Measurements from ENCODE around the gene RRP7A. TPM values are rescaled to one million over a fixed set of nuclear protein-coding genes. Genes with fewer than 3 reads are reported as not detected.

Gene RRP7A
- 78.7 TPM for polyA plus RNA-seq (2012; ENCODE audit: insufficient read length, low read depth)

DNA sequence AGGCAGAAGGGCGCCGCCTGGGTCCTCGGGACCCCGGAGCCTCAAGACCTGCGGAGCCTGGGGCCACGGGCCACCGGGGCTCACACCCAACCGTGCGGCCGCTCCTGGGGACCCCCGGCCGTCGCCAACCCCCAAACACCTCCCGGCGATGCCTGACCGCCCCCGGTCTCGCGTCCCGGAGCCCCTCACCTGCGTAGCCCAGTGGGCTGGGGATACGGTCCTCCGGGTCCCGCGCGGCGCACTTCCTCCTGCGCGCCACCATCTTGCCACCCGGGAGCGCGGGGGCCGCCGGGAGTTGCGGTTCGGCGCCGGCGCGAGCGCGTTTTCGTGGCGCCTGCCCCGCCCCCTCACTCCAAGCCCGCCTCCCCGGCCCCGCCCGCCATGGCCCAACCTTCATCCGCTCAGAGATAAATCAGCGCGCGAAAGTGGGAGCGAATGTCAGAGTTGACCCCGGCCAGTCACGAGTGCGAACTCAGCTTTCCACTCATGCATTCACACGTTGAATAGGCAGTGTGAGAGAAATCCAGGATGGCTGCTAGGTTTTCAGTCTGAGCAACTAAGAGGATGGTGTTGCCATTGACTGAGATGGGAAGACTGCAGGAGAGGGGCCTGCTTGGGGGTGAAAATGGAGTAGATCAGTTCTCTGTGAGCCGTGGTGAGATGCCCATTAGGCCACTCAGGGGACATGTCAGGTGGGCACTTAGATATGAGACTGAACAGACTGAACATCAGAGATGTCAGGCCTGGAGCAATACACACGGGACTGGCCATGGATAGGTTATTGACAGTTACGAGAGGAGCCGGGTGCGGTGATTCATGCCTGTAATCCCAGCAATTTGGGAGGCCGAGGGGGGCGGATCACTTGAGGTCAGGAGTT lies at the start of gene RRP7A:
RRP7A (minus strand) TSS at position 272 of the 877 bp plus-strand sequence; CDS start at position 262, 10 bp downstream.
- TF ChIP-seq POLR2AphosphoS5 (IDR thresholded peaks at IDR 0.05; ENCODE audit: low read depth, low read length) (peak; percentile 73; the same call in 1 of the 2 replicates), SIN3A (IDR thresholded peaks at IDR 0.05; ENCODE audit: borderline replicate concordance, insufficient read depth, low read length) (no peak), FOXP2 (optimal IDR thresholded peaks at IDR 0.05; ENCODE audit: borderline replicate concordance, extremely low read depth, extremely low read length, insufficient read depth) (no peak), TAF1 (IDR thresholded peaks at IDR 0.05; ENCODE audit: borderline replicate concordance, insufficient read depth, low read length) (peak; percentile 63; the same call in 1 of the 2 replicates)
- TF ChIP-seq, protein P1, sequence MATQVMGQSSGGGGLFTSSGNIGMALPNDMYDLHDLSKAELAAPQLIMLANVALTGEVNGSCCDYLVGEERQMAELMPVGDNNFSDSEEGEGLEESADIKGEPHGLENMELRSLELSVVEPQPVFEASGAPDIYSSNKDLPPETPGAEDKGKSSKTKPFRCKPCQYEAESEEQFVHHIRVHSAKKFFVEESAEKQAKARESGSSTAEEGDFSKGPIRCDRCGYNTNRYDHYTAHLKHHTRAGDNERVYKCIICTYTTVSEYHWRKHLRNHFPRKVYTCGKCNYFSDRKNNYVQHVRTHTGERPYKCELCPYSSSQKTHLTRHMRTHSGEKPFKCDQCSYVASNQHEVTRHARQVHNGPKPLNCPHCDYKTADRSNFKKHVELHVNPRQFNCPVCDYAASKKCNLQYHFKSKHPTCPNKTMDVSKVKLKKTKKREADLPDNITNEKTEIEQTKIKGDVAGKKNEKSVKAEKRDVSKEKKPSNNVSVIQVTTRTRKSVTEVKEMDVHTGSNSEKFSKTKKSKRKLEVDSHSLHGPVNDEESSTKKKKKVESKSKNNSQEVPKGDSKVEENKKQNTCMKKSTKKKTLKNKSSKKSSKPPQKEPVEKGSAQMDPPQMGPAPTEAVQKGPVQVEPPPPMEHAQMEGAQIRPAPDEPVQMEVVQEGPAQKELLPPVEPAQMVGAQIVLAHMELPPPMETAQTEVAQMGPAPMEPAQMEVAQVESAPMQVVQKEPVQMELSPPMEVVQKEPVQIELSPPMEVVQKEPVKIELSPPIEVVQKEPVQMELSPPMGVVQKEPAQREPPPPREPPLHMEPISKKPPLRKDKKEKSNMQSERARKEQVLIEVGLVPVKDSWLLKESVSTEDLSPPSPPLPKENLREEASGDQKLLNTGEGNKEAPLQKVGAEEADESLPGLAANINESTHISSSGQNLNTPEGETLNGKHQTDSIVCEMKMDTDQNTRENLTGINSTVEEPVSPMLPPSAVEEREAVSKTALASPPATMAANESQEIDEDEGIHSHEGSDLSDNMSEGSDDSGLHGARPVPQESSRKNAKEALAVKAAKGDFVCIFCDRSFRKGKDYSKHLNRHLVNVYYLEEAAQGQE (IDR thresholded peaks at IDR 0.05; ENCODE audit: insufficient read depth in 1 of 2, low read depth in 2 of 2, low read length in 2 of 2): no peak

DNA sequence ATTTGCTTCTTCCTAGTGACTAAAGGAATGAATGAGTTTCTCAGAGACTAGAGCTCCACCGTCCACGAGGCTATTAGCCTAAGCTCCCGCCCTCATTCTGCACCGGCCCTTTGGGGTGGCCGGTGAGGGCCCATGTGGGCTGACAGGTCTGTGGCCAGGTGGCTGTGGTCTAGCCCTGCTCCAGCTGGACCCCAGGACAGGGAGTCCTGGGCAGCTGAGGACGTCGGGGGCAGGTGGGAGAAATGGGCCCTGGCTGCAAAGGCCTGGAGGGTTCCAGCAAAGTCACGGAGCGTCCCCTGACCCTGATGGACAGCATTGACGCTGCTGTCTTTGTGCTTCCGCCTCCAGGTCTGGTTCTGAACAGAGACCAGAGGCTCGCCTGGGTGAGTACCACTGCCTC lies 46.4 kb upstream of the RRP7A start:
- no peak for TF ChIP-seq FOXP2 (optimal IDR thresholded peaks at IDR 0.05; ENCODE audit: borderline replicate concordance, extremely low read depth, extremely low read length, insufficient read depth)
- TF ChIP-seq, protein P1 (IDR thresholded peaks at IDR 0.05; ENCODE audit: insufficient read depth in 1 of 2, low read depth in 2 of 2, low read length in 2 of 2): no peak
- TF ChIP-seq TAF1 (IDR thresholded peaks at IDR 0.05; ENCODE audit: borderline replicate concordance, insufficient read depth, low read length): no peak
- no peak for TF ChIP-seq SIN3A (IDR thresholded peaks at IDR 0.05; ENCODE audit: borderline replicate concordance, insufficient read depth, low read length)
- TF ChIP-seq POLR2AphosphoS5 (IDR thresholded peaks at IDR 0.05; ENCODE audit: low read depth, low read length): no peak

- TF ChIP-seq SIN3A (IDR thresholded peaks at IDR 0.05; ENCODE audit: borderline replicate concordance, insufficient read depth, low read length) (no peak), POLR2AphosphoS5 (IDR thresholded peaks at IDR 0.05; ENCODE audit: low read depth, low read length) (no peak), TAF1 (IDR thresholded peaks at IDR 0.05; ENCODE audit: borderline replicate concordance, insufficient read depth, low read length) (no peak), FOXP2 (optimal IDR thresholded peaks at IDR 0.05; ENCODE audit: borderline replicate concordance, extremely low read depth, extremely low read length, insufficient read depth) (no peak)
- TF ChIP-seq, protein P1 (IDR thresholded peaks at IDR 0.05; ENCODE audit: insufficient read depth in 1 of 2, low read depth in 2 of 2, low read length in 2 of 2): no peak
Measured at GRCh38 chr22:42564699-42565098, 45.1 kb upstream of the RRP7A start.

DNA sequence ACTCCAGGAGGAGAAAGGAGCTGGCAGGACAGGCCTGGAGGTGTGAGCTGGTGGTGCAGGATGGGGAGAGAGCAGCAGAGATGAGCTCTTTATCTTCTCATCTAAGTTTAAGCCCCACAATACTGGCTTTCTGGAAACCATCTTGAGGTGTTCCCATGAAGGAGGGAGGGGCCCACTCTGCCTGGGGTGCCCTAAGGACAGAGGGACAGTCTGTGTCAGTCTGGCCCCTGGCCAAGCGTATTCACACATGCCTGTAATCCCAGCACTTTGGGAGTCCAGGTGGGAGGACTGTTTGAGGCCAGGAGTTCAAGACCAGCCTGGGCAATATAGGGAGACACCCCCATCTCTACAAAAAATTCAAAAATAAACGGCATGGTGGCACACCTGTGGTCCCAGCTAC lies 43.1 kb upstream of the RRP7A start:
- no peak for TF ChIP-seq POLR2AphosphoS5 (IDR thresholded peaks at IDR 0.05; ENCODE audit: low read depth, low read length)
- TF ChIP-seq FOXP2 (optimal IDR thresholded peaks at IDR 0.05; ENCODE audit: borderline replicate concordance, extremely low read depth, extremely low read length, insufficient read depth): no peak

GRCh38 chr22:42562279-42562678 lies 42.7 kb upstream of the RRP7A start:
- no peak for TF ChIP-seq TAF1 (IDR thresholded peaks at IDR 0.05; ENCODE audit: borderline replicate concordance, insufficient read depth, low read length)
- TF ChIP-seq, protein P1 (IDR thresholded peaks at IDR 0.05; ENCODE audit: insufficient read depth in 1 of 2, low read depth in 2 of 2, low read length in 2 of 2): no peak
- no peak for TF ChIP-seq POLR2AphosphoS5 (IDR thresholded peaks at IDR 0.05; ENCODE audit: low read depth, low read length)
- TF ChIP-seq SIN3A (IDR thresholded peaks at IDR 0.05; ENCODE audit: borderline replicate concordance, insufficient read depth, low read length): no peak
- TF ChIP-seq FOXP2 (optimal IDR thresholded peaks at IDR 0.05; ENCODE audit: borderline replicate concordance, extremely low read depth, extremely low read length, insufficient read depth): no peak

All from PFSK-1 (cell line).